Spleen (tissue), 11 donors: ENCODE results near the gene CREB3L4. TPM values are rescaled to one million over a fixed set of nuclear protein-coding genes. Genes with fewer than 3 reads are reported as not detected.

ENCODE experiments used
- DNase-seq: peaks from one replicate; pipeline ENCODE4 v3.0.0-alpha.2; 2020
- H3K27ac ChIP-seq, 8 donors: fragments of 200-600 bp; sonication (generic) in 7 of 8; 1 replicate in 4 of 8; 2 replicates in 4 of 8; pipeline versions ENCODE4 v1.5.0 to v1.8.0; 2016 to 2021; ENCODE audit warnings: inconsistent platforms in 4 of 8, mild to moderate bottlenecking in 4 of 8, moderate library complexity in 1 of 8
- H3K27me3 ChIP-seq, 7 donors: fragments of 200-600 bp; sonication (generic) in 6 of 7; replicated peaks in 1 of 7; 1 replicate in 4 of 7; 2 replicates in 3 of 7; pipeline versions ENCODE4 v1.5.0 to v1.8.0; 2016 to 2021; ENCODE audit warnings: inconsistent platforms in 3 of 7, mild to moderate bottlenecking in 1 of 7
- H3K36me3 ChIP-seq, 6 donors: fragments of 200-600 bp; sonication (generic) in 5 of 6; 1 replicate in 4 of 6; 2 replicates in 2 of 6; pipeline versions ENCODE4 v1.5.0 to v1.8.0; 2016 to 2021; ENCODE audit warnings: inconsistent platforms in 2 of 6
- H3K4me1 ChIP-seq, 6 donors: fragments of 200-600 bp; sonication (generic) in 5 of 6; 1 replicate in 3 of 6; 2 replicates in 3 of 6; pipeline versions ENCODE4 v1.5.0 to v1.8.0; 2016 to 2021; ENCODE audit warnings: inconsistent platforms in 3 of 6
- H3K4me3 ChIP-seq, 8 donors: fragments of 200-600 bp; sonication (generic) in 7 of 8; 1 replicate in 4 of 8; 2 replicates in 4 of 8; pipeline versions ENCODE4 v1.5.0 to v1.8.0; 2016 to 2021; ENCODE audit warnings: inconsistent platforms in 4 of 8, mild to moderate bottlenecking in 4 of 8, moderate library complexity in 2 of 8
- H3K9me3 ChIP-seq, 8 donors: fragments of 200-600 bp; sonication (generic) in 7 of 8; 1 replicate in 4 of 8; 2 replicates in 4 of 8; pipeline versions ENCODE4 v1.5.0 to v1.8.0; 2016 to 2021; ENCODE audit warnings: inconsistent platforms in 4 of 8
- POLR2A ChIP-seq, 3 donors: fragments of 450-650 bp; IDR thresholded peaks; one replicate each; pipeline ENCODE4 v1.5.1; 2017; ENCODE audit warnings: antibody characterized with exemption in 3 of 3, mild to moderate bottlenecking in 1 of 3
- POLR2AphosphoS5 ChIP-seq, 3 donors: sonication (generic); formaldehyde crosslinking; IDR thresholded peaks; one replicate each; pipeline ENCODE4 v1.5.1; 2017; ENCODE audit warnings: antibody characterized with exemption in 3 of 3
- WGBS, 5 donors: extraction: QIAGEN DNeasy Blood & Tissue Kit in 3 of 5; methylation state at CpG; one replicate each; pipeline versions ENCODE4 v1.1.5 to v1.1.7; 2013 to 2018; 5-methylcytosine and 5-hydroxymethylcytosine counted together
- intact Hi-C: fragments of 100-400 bp; cut with DNase I; formaldehyde crosslinking; loops from one replicate; pipeline ENCODE4 v1.15.0; 2023; ENCODE audit warnings: low total_unique reads
- polyA plus RNA-seq, 3 donors: library from polyadenylated mRNA; stranded (reverse); fragments of 200-250 nt; gene quantifications; one replicate each; pipeline ENCODE4 v1.2.1, GENCODE V29; 2013
- total RNA-seq, 7 donors: library from RNA; depleted of rRNA in 3 of 7; stranded (reverse); fragments of >200 nt in 3 of 7; fragmentation: NEBNext Ultra II Directional in 4 of 7; extraction: Animal tissue kit (Norgen Biotek cat#: 25700) in 4 of 7; gene quantifications; one replicate each; pipeline versions ENCODE4 v1.1.0 to v1.2.1, GENCODE V29; 2016 to 2021
- TF ChIP-seq, protein P1 (sequence below), 11 experiments: fragments of 200-600 bp in 7 of 11; fragments of 450-650 bp in 4 of 11; sonication (generic) in 4 of 11; IDR thresholded peaks in 8 of 11; conservative IDR thresholded peaks in 3 of 11; 1 replicate in 7 of 11; 2 replicates in 4 of 11; pipeline versions ENCODE4 v1.4.0 to v1.8.0; 2016 to 2021; ENCODE audit warnings: antibody characterized with exemption in 11 of 11, inconsistent platforms in 4 of 11, mild to moderate bottlenecking in 1 of 11
- donor health status: healthy with polysubstance abuse.
- donor health status: DM: no; HTN: no; CAD: no; lungs with moderate emphysema.
- donor health status: DM: no; HTN: no; CAD: no.
- donor health status: Bipolar disorder and iron deficiency.
- donor health status: healthy.
- donor health status: DM: no; HTN: no; CAD: no.
- donor health status: DM: yes; HTN: yes; CAD: no.

The CREB3L4 gene
- total and polyA plus RNA-seq, 10 donors = 6.1 to 18.0 (median 9.5) TPM

DNA sequence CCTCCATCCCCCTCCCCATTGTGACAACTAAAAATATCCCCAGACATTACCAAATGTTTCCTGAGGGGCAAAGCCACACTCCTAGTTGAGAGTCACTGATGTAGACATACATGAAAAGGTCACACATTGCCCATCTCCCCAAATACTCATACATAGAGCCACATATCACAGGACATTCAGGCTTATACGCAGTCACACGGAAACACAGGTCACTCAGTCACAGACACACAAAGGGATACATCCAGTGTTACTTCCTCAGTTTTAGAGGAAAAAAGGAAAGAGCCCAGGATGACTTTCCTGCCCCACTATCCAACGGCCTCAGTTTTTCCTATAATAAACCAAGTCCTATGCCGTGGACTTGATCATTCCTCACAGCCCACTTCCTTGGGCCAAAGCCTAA, 6.3 kb upstream of the CREB3L4 start:
- Histone ChIP-seq H3K27me3 (no peaks in the 10 kb centered on the region), H3K4me3 (peak overlapping the region in 4 of 8 donors; percentile 68 to 80 (median 73)), H3K36me3 (peaks cover 0 to 32% (median 17%) of the 10 kb centered on the region in 6 donors), H3K4me1 (peaks cover 47 to 88% (median 77%) of the 10 kb centered on the region in 6 donors), H3K27ac (peak overlapping the region in 6 of 8 donors; percentile 97 to 99 (median 98)), H3K9me3 (no peaks in the 10 kb centered on the region)
- no peak for TF ChIP-seq POLR2AphosphoS5 (IDR thresholded peaks at IDR 0.05)
- TF ChIP-seq, protein P1, sequence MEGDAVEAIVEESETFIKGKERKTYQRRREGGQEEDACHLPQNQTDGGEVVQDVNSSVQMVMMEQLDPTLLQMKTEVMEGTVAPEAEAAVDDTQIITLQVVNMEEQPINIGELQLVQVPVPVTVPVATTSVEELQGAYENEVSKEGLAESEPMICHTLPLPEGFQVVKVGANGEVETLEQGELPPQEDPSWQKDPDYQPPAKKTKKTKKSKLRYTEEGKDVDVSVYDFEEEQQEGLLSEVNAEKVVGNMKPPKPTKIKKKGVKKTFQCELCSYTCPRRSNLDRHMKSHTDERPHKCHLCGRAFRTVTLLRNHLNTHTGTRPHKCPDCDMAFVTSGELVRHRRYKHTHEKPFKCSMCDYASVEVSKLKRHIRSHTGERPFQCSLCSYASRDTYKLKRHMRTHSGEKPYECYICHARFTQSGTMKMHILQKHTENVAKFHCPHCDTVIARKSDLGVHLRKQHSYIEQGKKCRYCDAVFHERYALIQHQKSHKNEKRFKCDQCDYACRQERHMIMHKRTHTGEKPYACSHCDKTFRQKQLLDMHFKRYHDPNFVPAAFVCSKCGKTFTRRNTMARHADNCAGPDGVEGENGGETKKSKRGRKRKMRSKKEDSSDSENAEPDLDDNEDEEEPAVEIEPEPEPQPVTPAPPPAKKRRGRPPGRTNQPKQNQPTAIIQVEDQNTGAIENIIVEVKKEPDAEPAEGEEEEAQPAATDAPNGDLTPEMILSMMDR (IDR thresholded peaks at IDR 0.05 in 8 of 11, conservative IDR thresholded peaks at IDR 0.05 in 3 of 11) = no peak
- no peak for TF ChIP-seq POLR2A (IDR thresholded peaks at IDR 0.05)
- WGBS, 5 donors = 74 to 85% (median 75%) methylated on average over 4 of the region's 4 CpGs
- intact Hi-C loops = no loop called here
- DNase-seq = peak; percentile 28

DNA sequence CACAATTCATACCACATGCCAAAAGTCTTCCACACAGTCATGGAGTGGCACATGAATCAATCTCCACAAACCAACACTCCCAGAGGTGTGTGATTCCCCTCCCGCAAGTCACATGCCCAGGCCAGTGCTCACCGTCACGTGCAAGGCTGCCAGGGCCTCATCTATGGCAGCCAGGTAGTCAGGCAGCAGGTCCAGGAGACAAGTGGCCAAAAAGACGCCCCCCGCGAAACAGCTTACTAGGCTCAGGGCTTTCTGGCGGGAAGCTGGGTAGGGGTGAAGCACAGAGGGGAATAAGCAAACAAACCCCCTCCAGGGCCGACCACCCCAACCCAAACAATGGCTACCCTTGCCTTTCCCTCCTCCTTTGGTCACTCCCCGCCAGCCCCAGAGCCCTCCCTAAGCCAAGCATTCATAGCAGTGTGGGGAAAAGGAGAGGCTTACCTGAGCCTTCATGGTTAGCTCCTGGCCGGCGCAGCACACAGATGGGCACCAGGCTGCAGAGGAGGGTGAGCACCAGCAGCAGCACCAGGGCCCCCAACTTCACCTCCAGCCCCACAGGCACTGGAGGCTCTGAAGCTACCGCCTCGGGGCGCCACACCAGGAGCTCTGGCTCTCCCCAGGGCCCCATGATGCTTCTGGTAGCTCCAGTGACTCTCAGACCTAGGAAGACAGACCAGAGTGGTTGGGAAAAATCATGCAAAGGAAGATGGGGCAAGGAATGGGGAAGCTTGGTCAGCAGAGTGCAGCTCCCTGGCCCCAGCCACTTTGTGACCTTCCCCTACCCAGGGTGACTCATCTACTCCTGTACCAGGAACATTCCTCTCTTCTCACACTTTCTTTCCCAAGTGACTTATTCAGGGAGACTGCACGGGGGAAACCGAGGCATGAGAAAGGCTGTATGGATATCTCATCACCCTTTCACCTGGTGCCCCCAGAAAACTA, 5.3 kb upstream of the CREB3L4 start:
- Histone ChIP-seq H3K9me3 (no peaks in the 10 kb centered on the region), H3K4me1 (peaks cover 40 to 85% (median 73%) of the 10 kb centered on the region in 6 donors), H3K4me3 (peak overlapping the region; percentile 65 to 86 (median 76)), H3K36me3 (peaks cover 0 to 32% (median 17%) of the 10 kb centered on the region in 6 donors), H3K27ac (peak overlapping the region; percentile 94 to 99 (median 97)), H3K27me3 (no peaks in the 10 kb centered on the region)
- TF ChIP-seq POLR2A (IDR thresholded peaks at IDR 0.05) (no peak), POLR2AphosphoS5 (IDR thresholded peaks at IDR 0.05) (no peak)
- TF ChIP-seq, protein P1 (IDR thresholded peaks at IDR 0.05 in 8 of 11, conservative IDR thresholded peaks at IDR 0.05 in 3 of 11) = no peak
- intact Hi-C loops = no loop called here
- whole genome bisulfite sequencing, 5 donors = 49 to 64% (median 58%) methylated on average over 15 to 16 of the region's 16 CpGs
- peak; percentile 83 for DNase-seq

DNA sequence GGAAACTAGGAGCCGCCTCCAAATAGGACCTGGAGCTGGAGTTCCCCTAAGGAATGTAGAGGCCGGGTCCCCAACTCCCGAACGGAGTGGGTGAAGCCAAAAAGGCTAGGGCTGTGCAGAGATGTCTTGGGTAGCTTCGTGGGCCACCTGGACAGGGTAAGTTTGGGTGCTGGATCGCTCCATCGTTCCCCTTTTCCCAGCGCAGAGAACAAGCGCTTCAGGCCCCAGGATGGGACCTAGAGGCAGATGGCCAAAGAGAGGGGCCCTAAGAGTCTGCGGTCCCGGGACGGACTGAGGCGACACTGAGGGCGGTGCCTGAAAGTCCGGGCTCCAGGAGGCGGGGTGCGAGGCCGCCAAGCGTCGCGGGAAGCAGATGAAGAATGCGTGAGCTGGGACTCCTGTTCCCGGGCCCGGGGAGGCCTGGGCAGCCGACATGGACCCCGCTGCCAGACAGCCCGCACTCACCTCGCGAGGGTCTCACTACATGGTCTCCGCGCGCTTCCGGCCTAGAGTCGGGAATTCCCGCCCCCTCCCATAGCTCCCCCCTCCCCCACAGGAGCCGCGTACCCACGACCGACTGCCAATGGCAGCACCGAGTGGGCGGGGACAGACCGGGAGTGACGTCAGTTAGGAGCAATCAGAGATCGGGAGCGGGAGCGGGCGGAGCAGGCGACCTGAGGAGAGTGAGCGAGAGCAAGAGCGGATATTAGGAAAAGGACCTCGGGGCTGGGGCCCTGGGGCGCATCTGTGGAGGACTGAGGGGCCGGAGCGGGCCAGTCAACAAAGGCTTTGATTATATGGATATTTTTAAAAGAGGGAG, 4.5 kb upstream of the CREB3L4 start, which contains the start of gene SLC39A1:
Gene SLC39A1, minus strand, starts transcription at position 508 of the 820 bp plus-strand sequence. CDS start 822 bp downstream, outside the sequence.
- peaks cover 40 to 87% (median 77%) of the 10 kb centered on the region in 6 donors for H3K4me1 ChIP-seq

More for the DNA sequence above, 4.5 kb upstream of the CREB3L4 start, which contains the start of gene SLC39A1:
- WGBS, 5 donors = 0 to 1% (median 1%) methylated on average over 36 to 54 of the region's 54 CpGs
- DNase-seq = peak; percentile 98
- peaks cover 0 to 32% (median 17%) of the 10 kb centered on the region in 6 donors for H3K36me3 ChIP-seq
- peak in 2 of 3 donors; percentile 20 to 56 for TF ChIP-seq POLR2A (IDR thresholded peaks at IDR 0.05)
- peak; percentile 91 to 93 (median 92) for TF ChIP-seq POLR2AphosphoS5 (IDR thresholded peaks at IDR 0.05)
- TF ChIP-seq, protein P1 (IDR thresholded peaks at IDR 0.05 in 8 of 11, conservative IDR thresholded peaks at IDR 0.05 in 3 of 11) = peak in 1 of 11 experiments; percentile 35
- no peaks in the 10 kb centered on the region for H3K27me3 ChIP-seq
- intact Hi-C loops = no loop called here
- peak within 1 kb of the TSS; percentile 65 to 86 (median 76) for H3K4me3 ChIP-seq
- H3K27ac ChIP-seq = peak within 1 kb of the TSS; percentile 94 to 99 (median 97)
- no peaks in the 10 kb centered on the region for H3K9me3 ChIP-seq
